HCT116 (cell line): ENCODE results near the gene EMP1. TPM values are rescaled to one million over a fixed set of nuclear protein-coding genes. Genes with fewer than 3 reads are reported as not detected.

Source experiments
- ATAC-seq: fragments of 200-7000 bp; cut with Tn5 transposase; 2 replicates; pipeline ENCODE4 v1.9.1; 2020; ENCODE audit warnings: mild to moderate bottlenecking, moderate library complexity
- BruUV-seq: library from RNA; stranded (reverse); fragments of 400-500 nt; replicated peaks from 2 replicates; lab custom pipeline; 2021; lab: Mats Ljungman, UMichigan
- CTCF ChIA-PET: fragments of 300-600 bp; sonication (Branson Sonifier 250); formaldehyde crosslinking; loops from one replicate; lab custom pipeline; 2021; ENCODE audit warnings: antibody characterized with exemption; lab: Charles Lee
- POLR2A ChIA-PET: fragments of 300-600, 350-600 bp; sonication (Branson Sonifier 250); formaldehyde crosslinking; loops from one replicate; lab custom pipeline; 2021; ENCODE audit warnings: antibody characterized with exemption; lab: Charles Lee
- RAD21 ChIA-PET, 2 experiments: fragments of 300-600 bp; sonication (Branson Sonifier 250); formaldehyde crosslinking; loops; one replicate each; lab custom pipeline; 2023; ENCODE audit warnings: low total read pairs in 2 of 2; ENCODE audit not compliant: uncharacterized antibody in 2 of 2, unreplicated experiment in 2 of 2, low non-redundant PET in 1 of 2; lab: Charles Lee
- DNase-seq: peaks from one replicate; pipeline ENCODE4 v3.0.0-alpha.2; 2010; ENCODE audit warnings: low read depth, low spot score
- H2AFZ ChIP-seq: fragments of 200-600 bp; shearing (Covaris generic), sonication (generic); 2 replicates; pipeline ENCODE4 v1.6.1; 2017; ENCODE audit warnings: low read depth, mixed run types, mixed read lengths, antibody characterized with exemption, low read length; ENCODE audit not compliant: poor library complexity, severe bottlenecking
- H3K27ac ChIP-seq: 2 replicates; pipeline ENCODE4 v1.5.1; 2012; ENCODE audit warnings: low read depth, low read length
- H3K27me3 ChIP-seq: fragments of 200-600 bp; sonication (generic); 2 replicates; pipeline ENCODE4 v1.6.1; 2016; ENCODE audit warnings: mixed run types, low read length, mixed read lengths; ENCODE audit not compliant: insufficient read depth
- H3K36me3 ChIP-seq, 2 experiments: fragments of 200-500 bp in 1 of 2; fragments of 200-600 bp in 1 of 2; sonication (Bioruptor generic) in 1 of 2; sonication (generic) in 1 of 2; 2 replicates each; pipeline versions ENCODE4 v1.5.1 to v1.6.1; 2014 to 2016; ENCODE audit warnings: low read length in 2 of 2, inconsistent platforms in 1 of 2, mixed read lengths in 1 of 2, mixed run types in 1 of 2; ENCODE audit not compliant: insufficient read depth in 2 of 2, control insufficient read depth in 1 of 2
- H3K4me1 ChIP-seq, 2 experiments: fragments of 200-600 bp in 1 of 2; sonication (generic) in 1 of 2; 2 replicates each; pipeline versions ENCODE4 v1.5.1 to v1.6.1; 2012 to 2017; ENCODE audit warnings: low read length in 2 of 2, inconsistent platforms in 1 of 2, mild to moderate bottlenecking in 1 of 2, mixed read lengths in 1 of 2, mixed run types in 1 of 2, moderate library complexity in 1 of 2; ENCODE audit not compliant: insufficient read depth in 2 of 2, control insufficient read depth in 1 of 2
- H3K4me2 ChIP-seq: fragments of 200-600 bp; sonication (generic); 2 replicates; pipeline ENCODE4 v1.6.1; 2017; ENCODE audit warnings: mixed run types, low read length, mixed read lengths
- H3K4me3 ChIP-seq, 2 experiments: fragments of 200-600 bp in 1 of 2; sonication (generic) in 1 of 2; replicated peaks in 1 of 2; 2 replicates each; pipeline ENCODE4 v1.5.1; 2011 to 2016; ENCODE audit warnings: low read length in 2 of 2, control low read depth in 1 of 2, low read depth in 1 of 2, mild to moderate bottlenecking in 1 of 2, mixed read lengths in 1 of 2, mixed run types in 1 of 2
- H3K79me2 ChIP-seq: fragments of 200-600 bp; sonication (generic); 2 replicates; pipeline ENCODE4 v1.6.1; 2017; ENCODE audit warnings: mild to moderate bottlenecking, mixed run types, low read length, moderate library complexity, mixed read lengths; ENCODE audit not compliant: insufficient read depth
- H3K9ac ChIP-seq: fragments of 200-600 bp; sonication (generic); 2 replicates; pipeline ENCODE4 v1.6.1; 2016; ENCODE audit warnings: low read length, mixed read lengths
- H3K9me2 ChIP-seq: fragments of 200-600 bp; sonication (generic), shearing (Covaris generic); 2 replicates; pipeline ENCODE4 v1.6.1; 2017; ENCODE audit warnings: mixed run types, mild to moderate bottlenecking, moderate library complexity; ENCODE audit not compliant: insufficient read depth
- H3K9me3 ChIP-seq, 2 experiments: fragments of 200-500 bp in 1 of 2; fragments of 200-600 bp in 1 of 2; sonication (Bioruptor generic) in 1 of 2; sonication (generic) in 1 of 2; 2 replicates each; pipeline ENCODE4 v1.6.1; 2014 to 2017; ENCODE audit warnings: low read length in 2 of 2, mixed read lengths in 2 of 2, inconsistent platforms in 1 of 2, low read depth in 1 of 2, mild to moderate bottlenecking in 1 of 2, mixed run types in 1 of 2, moderate library complexity in 1 of 2; ENCODE audit not compliant: control insufficient read depth in 1 of 2, insufficient read depth in 1 of 2
- H4K20me1 ChIP-seq: fragments of 200-600 bp; sonication (generic), shearing (Covaris generic); 2 replicates; pipeline ENCODE4 v1.6.1; 2017; ENCODE audit warnings: mixed run types, mild to moderate bottlenecking, moderate library complexity; ENCODE audit not compliant: insufficient read depth
- CBX3 ChIP-seq: IDR thresholded peaks from 2 replicates; pipeline ENCODE4 v1.6.1; 2012; ENCODE audit warnings: low read depth
- CTCF ChIP-seq, 3 experiments: fragments of 200-600 bp in 1 of 3; sonication (generic) in 1 of 3; IDR thresholded peaks in 2 of 3; conservative IDR thresholded peaks in 1 of 3; 2 replicates each; pipeline ENCODE4 v1.5.1; 2012 to 2017; ENCODE audit warnings: low read depth in 2 of 3, low read length in 2 of 3, antibody characterized with exemption in 1 of 3, borderline replicate concordance in 1 of 3, control low read depth in 1 of 3, mild to moderate bottlenecking in 1 of 3, mixed read lengths in 1 of 3, mixed run types in 1 of 3, moderate library complexity in 1 of 3; ENCODE audit not compliant: insufficient read depth in 1 of 3
- EGR1 ChIP-seq: IDR thresholded peaks from 2 replicates; pipeline ENCODE4 v1.6.1; 2012; ENCODE audit warnings: low read depth
- ELF1 ChIP-seq: IDR thresholded peaks from 2 replicates; pipeline ENCODE4 v1.6.1; 2012; ENCODE audit warnings: low read depth, borderline replicate concordance
- EZH2 ChIP-seq: fragments of 200-600 bp; sonication (generic); IDR thresholded peaks from 2 replicates; pipeline ENCODE4 v1.6.1; 2017; ENCODE audit warnings: antibody characterized with exemption, mixed run types
- POLR2A ChIP-seq: IDR thresholded peaks from 2 replicates; pipeline ENCODE4 v1.7.0; 2011; ENCODE audit warnings: borderline replicate concordance; ENCODE audit not compliant: insufficient read depth, insufficient read length; ENCODE audit errors: extremely low read depth
- TCF7L2 ChIP-seq: IDR thresholded peaks from 2 replicates; pipeline ENCODE4 v1.7.0; 2011; ENCODE audit warnings: borderline replicate concordance, inconsistent platforms; ENCODE audit not compliant: insufficient read depth, insufficient read length; ENCODE audit errors: extremely low read depth
- intact Hi-C: fragments of 100-400 bp; cut with micrococcal nuclease; formaldehyde crosslinking; loops from 2 replicates; pipeline ENCODE4 v1.10.0; 2022
- total RNA-seq: library from RNA; stranded (reverse); gene quantifications from one replicate; pipeline ENCODE4 v1.2.1, GENCODE V29; 2021; ENCODE audit not compliant: unreplicated experiment

Gene EMP1
- total RNA-seq, 1 experiment from 2014 or later: 110 TPM

GRCh38 chr12:13194401-13195110 is 2.0 kb upstream of the EMP1 start:
- Histone ChIP-seq H3K4me2 (peak overlapping the region; percentile 88), H3K79me2 (peaks cover 29% of the 10 kb centered on the region), H3K4me1 (peaks cover 33 to 52% of the 10 kb centered on the region in 2 experiments), H3K36me3 (peaks cover 0 to 8% of the 10 kb centered on the region in 2 experiments; a peak in 1 of 4 replicates), H3K4me3 (no peak overlapping the region), H3K27ac (no peak overlapping the region), H3K9me3 (no peaks in the 10 kb centered on the region), H3K9me2 (no peaks in the 10 kb centered on the region), H2AFZ (no peak overlapping the region), H3K9ac (no peak overlapping the region), H3K27me3 (no peaks in the 10 kb centered on the region), H4K20me1 (no peaks in the 10 kb centered on the region)
- DNase-seq (no peak), ATAC-seq (no peak)
- ChIA-PET POLR2A (no interaction called here), CTCF (no interaction called here), RAD21 (no interaction called here)
- TF ChIP-seq EGR1: no peak
- TF ChIP-seq ELF1: no peak
- TF ChIP-seq POLR2A: no peak
- TF ChIP-seq EZH2: no peak
- TF ChIP-seq TCF7L2: no peak
- BruUV-seq: no TSS peak
- intact Hi-C loops: no loop called here

GRCh38 chr12:13195250-13195649 is 1.3 kb upstream of the EMP1 start:
- TF ChIP-seq CTCF (IDR thresholded peaks at IDR 0.05 in 2 of 3, conservative IDR thresholded peaks at IDR 0.05 in 1 of 3; ENCODE audit: borderline replicate concordance in 1 of 3, insufficient read depth in 1 of 3, low read depth in 2 of 3, low read length in 2 of 3) (no peak), CBX3 (no peak)
- ChIA-PET POLR2A (no interaction called here), CTCF (interaction anchor here (1.1 kb wide), 1 partner anchor 15 kb away, joined by 3 read pairs; no protein-coding TSS in a partner anchor), RAD21 (interaction anchor here (0.6 to 1.6 kb wide), 2 partner anchors 11 to 95 kb away, joined by 4 read pairs; no protein-coding TSS in a partner anchor)
- ATAC-seq (no peak), DNase-seq (no peak)
- H4K20me1 ChIP-seq: no peaks in the 10 kb centered on the region
- H3K4me2 ChIP-seq: peak overlapping the region; percentile 88
- BruUV-seq: no TSS peak
- H3K27me3 ChIP-seq: no peaks in the 10 kb centered on the region
- peaks cover 33 to 59% of the 10 kb centered on the region in 2 experiments for H3K4me1 ChIP-seq
- no peak overlapping the region for H3K4me3 ChIP-seq
- no peak overlapping the region for H3K27ac ChIP-seq
- peaks cover 0 to 11% of the 10 kb centered on the region in 2 experiments; a peak in 1 of 4 replicates for H3K36me3 ChIP-seq
- H2AFZ ChIP-seq: no peak overlapping the region
- H3K9me3 ChIP-seq: no peaks in the 10 kb centered on the region
- no peak overlapping the region; the same call in 1 of the 2 replicates for H3K9ac ChIP-seq
- intact Hi-C loops: no loop called here
- no peaks in the 10 kb centered on the region for H3K9me2 ChIP-seq
- peaks cover 36% of the 10 kb centered on the region for H3K79me2 ChIP-seq
